Psoas muscle (tissue), 8 donors: ENCODE results near the gene GRID1. TPM values are rescaled to one million over a fixed set of nuclear protein-coding genes. Genes with fewer than 3 reads are reported as not detected.

Experiments used
- ATAC-seq, 4 donors: fragments of 200-7000 bp; cut with Tn5 transposase; one replicate each; pipeline ENCODE4 v1.9.1; 2020; ENCODE audit warnings: moderate library complexity in 3 of 4, mild to moderate bottlenecking in 2 of 4
- DNase-seq, 2 donors: peaks; one replicate each; pipeline ENCODE4 v3.0.0-alpha.2; 2020
- H3K27ac ChIP-seq: fragments of 200-600 bp; one replicate; pipeline ENCODE4 v1.8.0; 2022
- H3K27me3 ChIP-seq, 3 donors: fragments of 200-600 bp in 1 of 3; one replicate each; pipeline versions ENCODE4 v1.6.1 to v1.8.0; 2013 to 2022; ENCODE audit warnings: low read length in 2 of 3, mild to moderate bottlenecking in 2 of 3, moderate library complexity in 1 of 3; ENCODE audit not compliant: insufficient read depth in 3 of 3
- H3K36me3 ChIP-seq, 2 donors: fragments of 200-600 bp in 1 of 2; one replicate each; pipeline versions ENCODE4 v1.6.1 to v1.8.0; 2013 to 2022; ENCODE audit warnings: low read depth in 1 of 2, mild to moderate bottlenecking in 1 of 2, moderate library complexity in 1 of 2; ENCODE audit not compliant: insufficient read depth in 1 of 2
- H3K4me1 ChIP-seq: fragments of 200-600 bp; one replicate; pipeline ENCODE4 v1.8.0; 2022
- H3K4me3 ChIP-seq: fragments of 200-600 bp; one replicate; pipeline ENCODE4 v1.8.0; 2022; ENCODE audit warnings: mild to moderate bottlenecking
- H3K9me3 ChIP-seq: fragments of 200-600 bp; one replicate; pipeline ENCODE4 v1.8.0; 2022
- WGBS, 3 donors: extraction: QIAGEN DNeasy Blood & Tissue Kit; methylation state at CpG; one replicate each; pipeline versions ENCODE4 v1.1.6 to v1.1.7; 2013; 5-methylcytosine and 5-hydroxymethylcytosine counted together
- intact Hi-C, 2 donors: fragments of 100-400 bp; cut with DNase I; formaldehyde crosslinking; loops; one replicate each; pipeline versions ENCODE4 v1.11.0 to v1.14.2; 2022
- polyA plus RNA-seq, 3 donors: library from polyadenylated mRNA; stranded (reverse); fragments of 200-250 nt; gene quantifications; one replicate each; pipeline ENCODE4 v1.2.3, GENCODE V29; 2013
- total RNA-seq, 4 donors: library from RNA; stranded (reverse); fragmentation: NEBNext Ultra II Directional in 2 of 4; extraction: Animal tissue kit (Norgen Biotek cat#: 25700) in 2 of 4; gene quantifications; one replicate each; pipeline versions ENCODE4 v1.2.1 to v1.2.4, GENCODE V29; 2021 to 2023
- TF ChIP-seq, protein P1 (sequence below): fragments of 200-600 bp; IDR thresholded peaks from one replicate; pipeline ENCODE4 v1.8.0; 2022; ENCODE audit warnings: antibody characterized with exemption
- donor health status: healthy with polysubstance abuse.
- donor health status: DM: no; HTN: no; CAD: no; lungs with moderate emphysema.
- donor health status: Bipolar disorder and iron deficiency.
- donor health status: healthy.
- donor health status: DM: yes; HTN: yes; CAD: no.
- donor health status: DM: no; HTN: no; CAD: no.
- donor health status: DM: no; HTN: no; CAD: no.
- donor health status: DM: yes; HTN: yes; CAD: no.

The GRID1 gene
- total and polyA plus RNA-seq, 7 donors = 0.17 to 0.56 (median 0.24) TPM

DNA sequence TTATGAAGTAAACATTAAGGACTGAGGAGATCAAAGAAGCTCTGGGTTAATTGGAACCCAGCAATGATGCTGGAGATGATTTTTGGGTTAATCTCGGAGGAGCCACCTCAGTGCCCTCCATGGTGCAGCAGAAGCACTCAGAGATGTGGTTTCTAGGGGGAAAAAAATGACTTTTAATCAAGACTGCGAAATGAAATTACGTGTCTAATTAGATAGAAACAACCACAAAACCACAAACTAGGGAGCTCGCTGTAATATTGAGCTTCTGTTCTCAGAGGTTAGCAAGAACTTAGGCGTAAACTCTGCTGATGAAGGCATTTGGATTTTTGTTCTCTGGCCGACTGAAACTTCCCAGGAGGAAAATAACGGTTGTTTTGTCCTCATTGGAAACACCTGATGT lies 319.0 kb downstream of the GRID1 start:
- no peak for DNase-seq
- intact Hi-C loops = no loop called here
- TF ChIP-seq, protein P1, sequence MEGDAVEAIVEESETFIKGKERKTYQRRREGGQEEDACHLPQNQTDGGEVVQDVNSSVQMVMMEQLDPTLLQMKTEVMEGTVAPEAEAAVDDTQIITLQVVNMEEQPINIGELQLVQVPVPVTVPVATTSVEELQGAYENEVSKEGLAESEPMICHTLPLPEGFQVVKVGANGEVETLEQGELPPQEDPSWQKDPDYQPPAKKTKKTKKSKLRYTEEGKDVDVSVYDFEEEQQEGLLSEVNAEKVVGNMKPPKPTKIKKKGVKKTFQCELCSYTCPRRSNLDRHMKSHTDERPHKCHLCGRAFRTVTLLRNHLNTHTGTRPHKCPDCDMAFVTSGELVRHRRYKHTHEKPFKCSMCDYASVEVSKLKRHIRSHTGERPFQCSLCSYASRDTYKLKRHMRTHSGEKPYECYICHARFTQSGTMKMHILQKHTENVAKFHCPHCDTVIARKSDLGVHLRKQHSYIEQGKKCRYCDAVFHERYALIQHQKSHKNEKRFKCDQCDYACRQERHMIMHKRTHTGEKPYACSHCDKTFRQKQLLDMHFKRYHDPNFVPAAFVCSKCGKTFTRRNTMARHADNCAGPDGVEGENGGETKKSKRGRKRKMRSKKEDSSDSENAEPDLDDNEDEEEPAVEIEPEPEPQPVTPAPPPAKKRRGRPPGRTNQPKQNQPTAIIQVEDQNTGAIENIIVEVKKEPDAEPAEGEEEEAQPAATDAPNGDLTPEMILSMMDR = no peak
- no peaks in the 10 kb centered on the region for H3K36me3 ChIP-seq
- no peak for ATAC-seq
- H3K27me3 ChIP-seq = peaks cover 0 to 2% (median 0%) of the 10 kb centered on the region in 3 donors
- 63 to 71% (median 65%) methylated on average over 7 of the region's 7 CpGs for WGBS, 3 donors
- H3K4me3 ChIP-seq = no peak overlapping the region
- H3K9me3 ChIP-seq = peaks cover 6% of the 10 kb centered on the region
- H3K4me1 ChIP-seq = no peaks in the 10 kb centered on the region
- H3K27ac ChIP-seq = no peak overlapping the region

DNA sequence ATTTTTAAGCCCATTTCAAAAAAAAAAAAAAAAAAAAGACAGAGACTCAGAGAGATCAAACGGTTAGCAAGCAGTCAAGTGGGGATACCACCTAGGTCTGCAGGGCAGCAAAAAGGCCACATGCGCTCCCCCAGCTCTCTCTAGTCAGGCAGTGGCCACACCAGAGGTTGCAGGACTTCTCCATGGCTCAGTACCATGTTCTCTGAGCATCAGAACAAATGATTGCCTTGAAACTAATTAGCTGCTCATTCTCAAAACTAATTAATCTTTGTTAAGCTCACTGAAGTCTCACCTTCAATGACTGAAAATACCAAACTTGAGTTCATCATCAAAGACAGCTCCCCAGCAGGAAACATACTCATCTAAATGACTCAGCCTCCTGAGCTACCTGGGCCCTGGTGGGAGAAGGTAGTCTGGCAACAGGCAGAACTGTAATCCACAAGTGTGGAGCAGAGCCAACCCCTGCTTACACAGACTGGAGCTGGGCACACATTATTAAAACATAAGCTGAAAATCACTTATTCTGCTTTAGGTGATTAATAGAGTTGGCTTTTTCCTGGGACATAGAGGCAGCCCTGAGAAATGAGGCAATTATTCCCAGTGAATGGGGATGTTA lies 319.6 kb downstream of the GRID1 start:
- no peak for DNase-seq
- H3K9me3 ChIP-seq = peaks cover 6% of the 10 kb centered on the region
- no peak for ATAC-seq
- no peak overlapping the region for H3K4me3 ChIP-seq
- H3K27ac ChIP-seq = no peak overlapping the region
- intact Hi-C loops = no loop called here
- H3K4me1 ChIP-seq = no peaks in the 10 kb centered on the region
- WGBS, 3 donors = 68 to 79% (median 73%) methylated on average over 2 of the region's 2 CpGs
- H3K27me3 ChIP-seq = peaks cover 0 to 2% (median 0%) of the 10 kb centered on the region in 3 donors
- TF ChIP-seq, protein P1 = no peak
- no peaks in the 10 kb centered on the region for H3K36me3 ChIP-seq

DNA sequence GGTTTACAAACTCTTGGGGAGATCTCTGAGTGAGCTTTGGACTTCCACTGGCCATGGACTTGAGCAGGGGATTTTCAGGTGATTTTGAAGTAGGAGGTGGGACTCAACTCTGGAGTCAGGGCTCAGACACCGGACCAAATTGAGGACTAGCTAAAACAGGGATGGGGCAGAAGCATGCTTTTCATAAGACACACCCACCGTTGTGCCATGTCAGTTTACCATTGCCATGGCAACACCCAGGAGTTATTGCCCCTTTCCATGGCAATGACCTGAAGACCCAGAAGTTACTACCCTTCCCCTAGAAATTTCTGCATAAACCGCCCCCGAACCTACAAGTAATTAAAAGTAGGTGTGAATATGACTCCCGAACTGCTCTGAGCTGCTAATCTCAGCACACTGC lies 320.7 kb downstream of the GRID1 start:
- no peaks in the 10 kb centered on the region for H3K4me1 ChIP-seq
- no peak overlapping the region for H3K4me3 ChIP-seq
- H3K9me3 ChIP-seq = peaks cover 5% of the 10 kb centered on the region
- WGBS, 3 donors = 69 to 91% (median 81%) methylated on average over 5 of the region's 5 CpGs
- intact Hi-C loops = no loop called here
- H3K36me3 ChIP-seq = no peaks in the 10 kb centered on the region
- H3K27me3 ChIP-seq = peaks cover 0 to 2% (median 0%) of the 10 kb centered on the region in 3 donors
- TF ChIP-seq, protein P1 = no peak
- no peak overlapping the region for H3K27ac ChIP-seq
- ATAC-seq (no peak), DNase-seq (no peak)

DNA sequence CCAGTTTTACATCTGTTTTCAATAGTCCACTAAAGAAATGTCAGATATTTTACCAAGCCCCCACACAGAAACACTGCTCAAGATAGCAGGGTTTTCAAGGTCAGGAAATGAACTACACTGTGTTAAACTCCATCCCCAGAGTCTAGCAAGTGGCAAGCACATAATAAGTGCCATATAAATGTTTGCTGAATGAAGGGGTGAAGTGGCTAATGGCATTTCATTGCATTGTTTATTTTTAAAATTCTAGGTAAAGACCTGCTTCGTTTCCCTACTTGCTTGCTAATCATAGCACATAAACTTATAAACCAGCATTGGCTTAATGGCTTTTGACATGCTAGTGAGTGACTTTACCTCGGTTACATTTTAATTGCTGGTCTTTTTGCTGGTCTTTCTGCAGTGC lies 322.6 kb downstream of the GRID1 start:
- H3K4me3 ChIP-seq = no peak overlapping the region
- WGBS, 3 donors = 60 to 68% (median 62%) methylated on average over 2 of the region's 2 CpGs
- no peak overlapping the region for H3K27ac ChIP-seq
- intact Hi-C loops = no loop called here
- H3K9me3 ChIP-seq = no peaks in the 10 kb centered on the region
- TF ChIP-seq, protein P1 = no peak
- peaks cover 0 to 2% (median 0%) of the 10 kb centered on the region in 3 donors for H3K27me3 ChIP-seq
- no peaks in the 10 kb centered on the region for H3K4me1 ChIP-seq
- H3K36me3 ChIP-seq = no peaks in the 10 kb centered on the region
- ATAC-seq (no peak), DNase-seq (no peak)

DNA sequence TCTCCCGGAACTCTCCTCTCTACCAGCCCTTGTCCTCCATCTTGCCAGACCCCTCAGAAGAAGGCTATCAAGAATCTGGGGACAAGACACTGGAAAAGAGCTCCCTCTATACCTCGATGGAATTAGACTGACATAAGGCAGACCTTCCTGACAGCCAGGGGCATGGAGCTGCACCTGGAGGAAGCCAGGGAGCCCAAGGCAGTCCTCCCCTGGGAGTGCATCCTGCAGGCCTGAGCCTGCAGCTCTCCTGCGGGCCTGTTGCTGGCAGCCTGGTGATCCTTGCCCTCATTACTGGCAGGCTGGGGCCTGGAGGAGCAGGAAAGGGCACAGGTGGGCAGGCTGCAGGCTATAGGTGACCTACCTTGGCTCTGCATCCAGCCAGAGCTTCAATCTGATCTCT lies 323.4 kb downstream of the GRID1 start:
- H3K9me3 ChIP-seq = no peaks in the 10 kb centered on the region
- intact Hi-C loops = no loop called here
- H3K27ac ChIP-seq = no peak overlapping the region
- no peaks in the 10 kb centered on the region for H3K36me3 ChIP-seq
- H3K4me1 ChIP-seq = no peaks in the 10 kb centered on the region
- H3K27me3 ChIP-seq = peaks cover 0 to 2% (median 0%) of the 10 kb centered on the region in 3 donors
- WGBS, 3 donors = 44 to 67% (median 61%) methylated on average over 3 of the region's 3 CpGs
- ATAC-seq = no peak
- H3K4me3 ChIP-seq = no peak overlapping the region
- TF ChIP-seq, protein P1 = no peak
- DNase-seq = no peak
